ENCODE results near the gene VDAC2.

DNA sequence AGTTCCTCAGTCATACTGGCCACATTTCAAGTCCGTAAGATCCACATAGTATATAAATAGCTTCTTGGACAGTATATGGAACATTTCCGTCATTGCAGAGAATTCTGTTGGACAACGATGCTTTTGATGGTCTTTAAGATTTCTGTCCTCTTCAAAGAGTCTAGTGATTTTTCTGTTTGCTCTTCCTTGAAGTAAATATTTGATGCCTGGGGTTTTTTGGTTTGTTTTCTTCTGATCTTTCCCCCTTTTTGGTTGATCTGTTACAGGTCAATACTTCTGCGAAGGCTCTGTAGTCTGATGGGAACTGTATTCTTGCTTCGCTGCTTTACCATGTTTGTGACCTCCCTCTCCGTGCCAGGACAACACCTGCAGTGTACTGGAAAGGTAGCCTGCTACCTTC lies 42.3 kb upstream of the VDAC2 start:
- TF ChIP-seq, protein P1, sequence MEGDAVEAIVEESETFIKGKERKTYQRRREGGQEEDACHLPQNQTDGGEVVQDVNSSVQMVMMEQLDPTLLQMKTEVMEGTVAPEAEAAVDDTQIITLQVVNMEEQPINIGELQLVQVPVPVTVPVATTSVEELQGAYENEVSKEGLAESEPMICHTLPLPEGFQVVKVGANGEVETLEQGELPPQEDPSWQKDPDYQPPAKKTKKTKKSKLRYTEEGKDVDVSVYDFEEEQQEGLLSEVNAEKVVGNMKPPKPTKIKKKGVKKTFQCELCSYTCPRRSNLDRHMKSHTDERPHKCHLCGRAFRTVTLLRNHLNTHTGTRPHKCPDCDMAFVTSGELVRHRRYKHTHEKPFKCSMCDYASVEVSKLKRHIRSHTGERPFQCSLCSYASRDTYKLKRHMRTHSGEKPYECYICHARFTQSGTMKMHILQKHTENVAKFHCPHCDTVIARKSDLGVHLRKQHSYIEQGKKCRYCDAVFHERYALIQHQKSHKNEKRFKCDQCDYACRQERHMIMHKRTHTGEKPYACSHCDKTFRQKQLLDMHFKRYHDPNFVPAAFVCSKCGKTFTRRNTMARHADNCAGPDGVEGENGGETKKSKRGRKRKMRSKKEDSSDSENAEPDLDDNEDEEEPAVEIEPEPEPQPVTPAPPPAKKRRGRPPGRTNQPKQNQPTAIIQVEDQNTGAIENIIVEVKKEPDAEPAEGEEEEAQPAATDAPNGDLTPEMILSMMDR (IDR thresholded peaks at IDR 0.05): no peak
- no peak for TF ChIP-seq POLR2A (IDR thresholded peaks at IDR 0.05)

Measured in esophagus squamous epithelium (tissue), 4 donors.